ENCODE measurements around the gene NTN5.

DNA sequence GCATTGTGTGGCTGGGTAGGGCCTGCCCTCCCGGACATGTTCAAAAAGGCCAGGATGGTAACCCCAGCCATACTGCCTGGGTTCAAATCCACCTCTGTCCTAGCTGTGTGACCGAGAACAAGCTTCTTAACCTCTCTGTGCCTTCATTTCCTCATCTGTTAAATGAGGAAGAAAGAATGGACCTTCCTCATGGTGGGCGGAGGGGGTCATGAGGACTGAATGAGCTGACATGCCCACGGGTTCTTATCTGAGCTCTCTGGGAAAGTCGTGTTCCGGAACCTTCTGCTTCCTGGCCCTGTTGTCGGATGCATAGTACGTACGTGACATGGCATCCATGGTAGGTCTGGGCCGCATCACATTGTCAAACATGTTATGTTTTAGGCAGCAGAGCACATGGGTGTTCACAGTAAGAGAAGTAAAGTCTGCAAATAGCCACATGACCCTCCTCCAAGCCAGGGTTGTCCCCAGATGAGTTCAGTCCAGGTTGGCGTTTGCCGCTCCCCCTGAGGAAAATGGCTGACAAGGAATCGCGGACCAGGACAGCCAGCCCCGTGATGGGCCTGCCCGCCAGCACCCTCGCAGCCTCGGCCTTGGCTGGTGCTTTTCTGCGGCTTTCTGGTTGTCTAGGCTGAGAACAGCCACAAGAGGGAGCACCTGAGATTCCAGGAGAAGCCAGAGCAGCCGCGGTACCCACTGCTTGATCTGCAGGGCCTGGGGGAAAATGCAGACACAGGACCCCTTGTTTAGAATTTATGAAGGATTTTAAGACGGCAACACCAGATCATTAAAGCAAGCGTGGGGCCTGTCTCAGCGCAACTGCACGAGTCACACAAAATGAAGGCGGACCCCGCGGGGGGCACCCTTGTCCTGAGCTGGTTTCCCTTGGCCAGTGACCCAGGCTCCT is 2.4 kb upstream of the NTN5 start:
- TF ChIP-seq, protein P1, sequence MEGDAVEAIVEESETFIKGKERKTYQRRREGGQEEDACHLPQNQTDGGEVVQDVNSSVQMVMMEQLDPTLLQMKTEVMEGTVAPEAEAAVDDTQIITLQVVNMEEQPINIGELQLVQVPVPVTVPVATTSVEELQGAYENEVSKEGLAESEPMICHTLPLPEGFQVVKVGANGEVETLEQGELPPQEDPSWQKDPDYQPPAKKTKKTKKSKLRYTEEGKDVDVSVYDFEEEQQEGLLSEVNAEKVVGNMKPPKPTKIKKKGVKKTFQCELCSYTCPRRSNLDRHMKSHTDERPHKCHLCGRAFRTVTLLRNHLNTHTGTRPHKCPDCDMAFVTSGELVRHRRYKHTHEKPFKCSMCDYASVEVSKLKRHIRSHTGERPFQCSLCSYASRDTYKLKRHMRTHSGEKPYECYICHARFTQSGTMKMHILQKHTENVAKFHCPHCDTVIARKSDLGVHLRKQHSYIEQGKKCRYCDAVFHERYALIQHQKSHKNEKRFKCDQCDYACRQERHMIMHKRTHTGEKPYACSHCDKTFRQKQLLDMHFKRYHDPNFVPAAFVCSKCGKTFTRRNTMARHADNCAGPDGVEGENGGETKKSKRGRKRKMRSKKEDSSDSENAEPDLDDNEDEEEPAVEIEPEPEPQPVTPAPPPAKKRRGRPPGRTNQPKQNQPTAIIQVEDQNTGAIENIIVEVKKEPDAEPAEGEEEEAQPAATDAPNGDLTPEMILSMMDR (IDR thresholded peaks at IDR 0.05), result peak; percentile 73 to 85 (median 76)
- TF ChIP-seq POLR2A (IDR thresholded peaks at IDR 0.05) (no peak), POLR2AphosphoS5 (IDR thresholded peaks at IDR 0.05; ENCODE audit: insufficient read depth in 1 of 2, low read depth in 1 of 2) (peak; percentile 52 to 60)

Measured in vagina (tissue), 2 donors.